Psoas muscle (tissue), 8 donors: Measurements from ENCODE around the gene GALK1. TPM values are rescaled to one million over a fixed set of nuclear protein-coding genes. Genes with fewer than 3 reads are reported as not detected.

Source experiments
- ATAC-seq, 4 donors: fragments of 200-7000 bp; cut with Tn5 transposase; one replicate each; pipeline ENCODE4 v1.9.1; 2020; ENCODE audit warnings: moderate library complexity in 3 of 4, mild to moderate bottlenecking in 2 of 4
- DNase-seq, 2 donors: peaks; one replicate each; pipeline ENCODE4 v3.0.0-alpha.2; 2020
- H3K27ac ChIP-seq: fragments of 200-600 bp; one replicate; pipeline ENCODE4 v1.8.0; 2022
- H3K27me3 ChIP-seq, 3 donors: fragments of 200-600 bp in 1 of 3; one replicate each; pipeline versions ENCODE4 v1.6.1 to v1.8.0; 2013 to 2022; ENCODE audit warnings: low read length in 2 of 3, mild to moderate bottlenecking in 2 of 3, moderate library complexity in 1 of 3; ENCODE audit not compliant: insufficient read depth in 3 of 3
- H3K36me3 ChIP-seq, 2 donors: fragments of 200-600 bp in 1 of 2; one replicate each; pipeline versions ENCODE4 v1.6.1 to v1.8.0; 2013 to 2022; ENCODE audit warnings: low read depth in 1 of 2, mild to moderate bottlenecking in 1 of 2, moderate library complexity in 1 of 2; ENCODE audit not compliant: insufficient read depth in 1 of 2
- H3K4me1 ChIP-seq: fragments of 200-600 bp; one replicate; pipeline ENCODE4 v1.8.0; 2022
- H3K4me3 ChIP-seq: fragments of 200-600 bp; one replicate; pipeline ENCODE4 v1.8.0; 2022; ENCODE audit warnings: mild to moderate bottlenecking
- H3K9me3 ChIP-seq: fragments of 200-600 bp; one replicate; pipeline ENCODE4 v1.8.0; 2022
- WGBS, 3 donors: extraction: QIAGEN DNeasy Blood & Tissue Kit; methylation state at CpG; one replicate each; pipeline versions ENCODE4 v1.1.6 to v1.1.7; 2013; 5-methylcytosine and 5-hydroxymethylcytosine counted together
- intact Hi-C, 2 donors: fragments of 100-400 bp; cut with DNase I; formaldehyde crosslinking; loops; one replicate each; pipeline versions ENCODE4 v1.11.0 to v1.14.2; 2022
- polyA plus RNA-seq, 3 donors: library from polyadenylated mRNA; stranded (reverse); fragments of 200-250 nt; gene quantifications; one replicate each; pipeline ENCODE4 v1.2.3, GENCODE V29; 2013
- total RNA-seq, 4 donors: library from RNA; stranded (reverse); fragmentation: NEBNext Ultra II Directional in 2 of 4; extraction: Animal tissue kit (Norgen Biotek cat#: 25700) in 2 of 4; gene quantifications; one replicate each; pipeline versions ENCODE4 v1.2.1 to v1.2.4, GENCODE V29; 2021 to 2023
- TF ChIP-seq, protein P1 (sequence below): fragments of 200-600 bp; IDR thresholded peaks from one replicate; pipeline ENCODE4 v1.8.0; 2022; ENCODE audit warnings: antibody characterized with exemption
- donor health status: healthy with polysubstance abuse.
- donor health status: DM: no; HTN: no; CAD: no; lungs with moderate emphysema.
- donor health status: Bipolar disorder and iron deficiency.
- donor health status: healthy.
- donor health status: DM: yes; HTN: yes; CAD: no.
- donor health status: DM: no; HTN: no; CAD: no.
- donor health status: DM: no; HTN: no; CAD: no.
- donor health status: DM: yes; HTN: yes; CAD: no.

Gene GALK1
- total and polyA plus RNA-seq, 7 donors, result 7.1 to 13.2 (median 9.8) TPM

DNA sequence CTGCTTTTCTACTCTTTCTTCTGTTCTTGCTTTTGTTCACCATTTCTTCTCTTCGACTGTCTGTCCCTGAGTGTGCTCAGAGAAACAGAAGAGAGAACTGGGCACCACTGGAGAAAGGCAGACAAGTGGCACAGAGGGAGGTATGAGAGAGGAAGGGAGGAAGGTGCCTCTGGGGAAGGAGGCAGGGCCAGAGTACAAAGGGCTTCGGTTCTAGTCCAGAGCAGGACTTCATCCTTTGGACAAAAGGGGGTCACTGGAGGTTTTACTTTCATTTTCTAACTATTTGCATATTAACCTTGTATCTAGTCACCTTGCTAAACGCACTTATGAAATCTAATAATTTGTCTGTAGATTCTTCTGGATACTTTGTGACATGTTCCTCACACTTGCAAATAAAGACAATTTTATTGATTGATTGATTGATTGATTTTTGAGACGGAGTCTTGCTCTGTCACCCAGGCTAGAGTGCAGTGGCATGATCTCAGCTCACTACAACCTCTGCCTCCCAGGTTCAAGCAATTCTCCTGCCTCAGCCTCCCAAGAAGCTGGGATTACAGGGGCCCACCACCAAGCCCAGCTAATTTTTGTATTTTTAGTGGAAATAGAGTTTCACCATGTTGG is 30.2 kb downstream of the GALK1 start:
- no peaks in the 10 kb centered on the region for H3K27me3 ChIP-seq
- no peaks in the 10 kb centered on the region for H3K4me1 ChIP-seq
- DNase-seq (no peak), ATAC-seq (no peak)
- no peak overlapping the region for H3K4me3 ChIP-seq
- H3K9me3 ChIP-seq, result no peaks in the 10 kb centered on the region
- H3K27ac ChIP-seq, result no peak overlapping the region
- TF ChIP-seq, protein P1, sequence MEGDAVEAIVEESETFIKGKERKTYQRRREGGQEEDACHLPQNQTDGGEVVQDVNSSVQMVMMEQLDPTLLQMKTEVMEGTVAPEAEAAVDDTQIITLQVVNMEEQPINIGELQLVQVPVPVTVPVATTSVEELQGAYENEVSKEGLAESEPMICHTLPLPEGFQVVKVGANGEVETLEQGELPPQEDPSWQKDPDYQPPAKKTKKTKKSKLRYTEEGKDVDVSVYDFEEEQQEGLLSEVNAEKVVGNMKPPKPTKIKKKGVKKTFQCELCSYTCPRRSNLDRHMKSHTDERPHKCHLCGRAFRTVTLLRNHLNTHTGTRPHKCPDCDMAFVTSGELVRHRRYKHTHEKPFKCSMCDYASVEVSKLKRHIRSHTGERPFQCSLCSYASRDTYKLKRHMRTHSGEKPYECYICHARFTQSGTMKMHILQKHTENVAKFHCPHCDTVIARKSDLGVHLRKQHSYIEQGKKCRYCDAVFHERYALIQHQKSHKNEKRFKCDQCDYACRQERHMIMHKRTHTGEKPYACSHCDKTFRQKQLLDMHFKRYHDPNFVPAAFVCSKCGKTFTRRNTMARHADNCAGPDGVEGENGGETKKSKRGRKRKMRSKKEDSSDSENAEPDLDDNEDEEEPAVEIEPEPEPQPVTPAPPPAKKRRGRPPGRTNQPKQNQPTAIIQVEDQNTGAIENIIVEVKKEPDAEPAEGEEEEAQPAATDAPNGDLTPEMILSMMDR, result no peak
- no peaks in the 10 kb centered on the region for H3K36me3 ChIP-seq
- intact Hi-C loops, result loop anchor here in 1 of 2 donors (10.0 kb wide), 1 partner anchor 390 kb away; no protein-coding TSS in a partner anchor
- 68 to 80% (median 74%) methylated on average over 4 of the region's 4 CpGs for WGBS, 3 donors

GRCh38 chr17:75733471-75733870 is 31.5 kb downstream of the GALK1 start:
- ATAC-seq (no peak), DNase-seq (no peak)
- Histone ChIP-seq H3K4me3 (no peak overlapping the region), H3K9me3 (no peaks in the 10 kb centered on the region), H3K36me3 (no peaks in the 10 kb centered on the region), H3K27ac (no peak overlapping the region), H3K27me3 (no peaks in the 10 kb centered on the region), H3K4me1 (no peaks in the 10 kb centered on the region)
- intact Hi-C loops, result loop anchor here in 1 of 2 donors (10.0 kb wide), 1 partner anchor 389 kb away; no protein-coding TSS in a partner anchor
- 89 to 94% (median 90%) methylated on average over 18 of the region's 18 CpGs for WGBS, 3 donors
- TF ChIP-seq, protein P1, result no peak

DNA sequence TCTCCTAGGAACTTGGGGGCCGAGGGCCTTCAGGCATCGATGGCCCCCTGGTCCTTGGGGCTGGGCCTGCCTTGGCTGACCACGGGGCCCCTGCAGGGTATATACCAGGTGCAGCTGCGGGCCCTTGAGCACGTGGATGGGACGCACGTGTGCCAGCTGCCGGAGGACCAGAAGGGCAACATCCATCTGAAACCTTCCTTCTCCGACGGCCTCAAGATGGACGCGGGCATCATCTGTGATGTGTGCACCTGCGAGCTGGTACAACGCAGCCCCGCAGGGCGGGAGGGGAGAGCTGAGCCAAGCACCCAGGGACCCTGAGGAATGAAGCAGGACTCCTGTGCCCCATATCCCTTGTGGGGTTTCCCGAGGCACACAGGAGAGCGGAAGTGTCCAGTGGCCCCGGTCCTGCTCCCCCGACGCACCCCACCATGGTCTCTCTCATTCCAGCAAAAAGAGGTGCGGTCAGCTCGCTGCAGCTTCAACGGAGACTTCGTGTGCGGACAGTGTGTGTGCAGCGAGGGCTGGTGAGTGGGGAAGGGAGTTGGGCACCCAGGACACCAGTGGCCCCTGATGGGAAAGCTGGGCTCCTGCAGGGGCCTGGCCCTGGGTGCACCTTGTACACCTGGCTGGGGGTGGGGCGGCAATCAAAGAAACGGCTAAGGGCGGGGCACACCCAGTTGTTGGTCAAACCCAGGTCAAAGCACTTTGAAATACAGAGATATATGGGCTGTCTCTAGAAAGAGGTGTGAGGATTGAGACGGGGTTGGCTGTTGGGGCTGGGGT is 33.1 kb downstream of the GALK1 start:
- Histone ChIP-seq H3K4me1 (no peaks in the 10 kb centered on the region), H3K36me3 (no peaks in the 10 kb centered on the region), H3K4me3 (no peak overlapping the region), H3K27ac (no peak overlapping the region), H3K27me3 (no peaks in the 10 kb centered on the region), H3K9me3 (no peaks in the 10 kb centered on the region)
- DNase-seq (no peak), ATAC-seq (no peak)
- intact Hi-C loops, result loop anchor here in 1 of 2 donors (10.0 kb wide), 1 partner anchor 387 kb away; no protein-coding TSS in a partner anchor
- WGBS, 3 donors, result 84 to 90% (median 86%) methylated on average over 28 to 31 of the region's 31 CpGs
- TF ChIP-seq, protein P1, result no peak

- H3K4me1 ChIP-seq, result no peaks in the 10 kb centered on the region
- H3K36me3 ChIP-seq, result no peaks in the 10 kb centered on the region
- no peak for DNase-seq
- WGBS, 3 donors, result 85 to 88% (median 87%) methylated on average over 25 to 26 of the region's 26 CpGs
- intact Hi-C loops, result loop anchor here in 1 of 2 donors (10.0 kb wide), 1 partner anchor 386 kb away; no protein-coding TSS in a partner anchor
- no peak overlapping the region for H3K27ac ChIP-seq
- TF ChIP-seq, protein P1, result no peak
- no peak overlapping the region for H3K4me3 ChIP-seq
- no peaks in the 10 kb centered on the region for H3K27me3 ChIP-seq
- H3K9me3 ChIP-seq, result no peaks in the 10 kb centered on the region
- no peak for ATAC-seq
Observed at GRCh38 chr17:75731086-75731715, 33.8 kb downstream of the GALK1 start.
